K562 (cell line): ENCODE data around the gene EIF4G1. TPM values are rescaled to one million over a fixed set of nuclear protein-coding genes. Genes with fewer than 3 reads are reported as not detected.

Source experiments
- ATAC-seq: fragments of 200-7000 bp; cut with Tn5 transposase; 3 replicates; pipeline ENCODE4 v1.9.1; 2020; ENCODE audit warnings: moderate library complexity
- BruUV-seq: library from RNA; stranded (reverse); fragments of 400-500 nt; replicated peaks from 2 replicates; lab custom pipeline; 2021; lab: Mats Ljungman, UMichigan
- CTCF ChIA-PET: fragments of 300-600 bp; formaldehyde crosslinking; extraction: SDS; loops from one replicate; lab custom pipeline; 2021; ENCODE audit warnings: low intra/inter-chr PET ratio; lab: Yijun Ruan, JAX
- POLR2A ChIA-PET: fragments of 300-600, 350-650 bp; sonication (Branson Sonifier 250); formaldehyde crosslinking; extraction: SDS; loops from one replicate; lab custom pipeline; 2021; ENCODE audit warnings: antibody characterized with exemption, inconsistent platforms; lab: Yijun Ruan, JAX
- DNase-seq, 4 experiments: peaks; one replicate each; pipeline versions ENCODE4 v3.0.0 to v3.0.0-alpha.2; 2011 to 2018; ENCODE audit warnings: low spot score in 3 of 4, mixed read lengths in 3 of 4; ENCODE audit errors: extremely low read depth in 1 of 4
- FAIRE-seq: peaks from 2 replicates; lab custom pipeline; 2011; peaks lifted over from hg19 to GRCh38; lab: Jason Lieb, UNC
- H2AFZ ChIP-seq: 2 replicates; pipeline ENCODE4 v1.6.0; 2011; ENCODE audit warnings: low read depth, low read length, control low read depth, inconsistent platforms
- H3K27ac ChIP-seq: fragments of 200-600 bp; 3 replicates; pipeline ENCODE4 v1.8.0; 2011; ENCODE audit warnings: low read depth, mild to moderate bottlenecking, control low read depth, inconsistent platforms, low read length, moderate library complexity, mixed read lengths; ENCODE audit errors: extremely low read depth
- H3K27me3 ChIP-seq, 2 experiments: fragments of 300-600 bp in 1 of 2; 2 replicates in 1 of 2; 3 replicates in 1 of 2; pipeline versions ENCODE4 v1.6.0 to v1.8.0; 2011; ENCODE audit warnings: inconsistent platforms in 2 of 2, low read length in 2 of 2, mild to moderate bottlenecking in 1 of 2, mixed read lengths in 1 of 2, moderate library complexity in 1 of 2; ENCODE audit not compliant: control insufficient read depth in 2 of 2, insufficient read depth in 2 of 2
- H3K36me3 ChIP-seq: fragments of 300-600 bp; 3 replicates; pipeline ENCODE4 v1.8.0; 2011; ENCODE audit warnings: mild to moderate bottlenecking, low read length, inconsistent platforms; ENCODE audit not compliant: control insufficient read depth, insufficient read depth
- H3K4me1 ChIP-seq, 2 experiments: fragments of 200-600 bp in 1 of 2; replicated peaks in 1 of 2; 2 replicates in 1 of 2; 3 replicates in 1 of 2; pipeline versions ENCODE4 v1.5.1 to v1.8.0; 2011; ENCODE audit warnings: inconsistent platforms in 2 of 2, low read length in 2 of 2, mild to moderate bottlenecking in 1 of 2, mixed read lengths in 1 of 2, moderate library complexity in 1 of 2; ENCODE audit not compliant: control insufficient read depth in 2 of 2, insufficient read depth in 2 of 2
- H3K4me2 ChIP-seq: 2 replicates; pipeline ENCODE4 v1.6.1; 2011; ENCODE audit warnings: low read length, control low read depth, inconsistent platforms, mixed read lengths; ENCODE audit not compliant: insufficient read depth
- H3K4me3 ChIP-seq: fragments of 200-600 bp; sonication (generic), shearing (Covaris generic); 2 replicates; pipeline ENCODE4 v1.5.1; 2016; ENCODE audit warnings: control low read depth, inconsistent platforms
- H3K79me2 ChIP-seq: fragments of 200-600 bp; 3 replicates; pipeline ENCODE4 v1.8.0; 2011; ENCODE audit warnings: low read length, inconsistent platforms; ENCODE audit not compliant: control insufficient read depth, insufficient read depth
- H3K9ac ChIP-seq, 2 experiments: 2 replicates each; pipeline versions ENCODE4 v1.6.0 to v1.6.1; 2011; ENCODE audit warnings: low read depth in 2 of 2, low read length in 2 of 2, control low read depth in 1 of 2, inconsistent platforms in 1 of 2, mild to moderate bottlenecking in 1 of 2, mixed read lengths in 1 of 2; ENCODE audit not compliant: insufficient read depth in 1 of 2
- H3K9me1 ChIP-seq: one replicate; pipeline ENCODE4 v1.6.0; 2011; ENCODE audit warnings: inconsistent platforms, mild to moderate bottlenecking, low read length, moderate library complexity; ENCODE audit not compliant: control insufficient read depth, insufficient read depth
- H3K9me3 ChIP-seq: replicated peaks from 2 replicates; pipeline ENCODE4 v1.5.1; 2011; ENCODE audit warnings: low read depth, low read length, inconsistent platforms; ENCODE audit not compliant: control insufficient read depth, insufficient read depth
- H4K20me1 ChIP-seq: replicated peaks from 2 replicates; pipeline ENCODE4 v1.6.1; 2011; ENCODE audit warnings: low read length, inconsistent platforms, mixed read lengths; ENCODE audit not compliant: control insufficient read depth, insufficient read depth
- LCOR ChIP-seq: sonication (generic); formaldehyde crosslinking; IDR thresholded peaks from 2 replicates; pipeline ENCODE4 v1.8.0; 2022; ENCODE audit warnings: mild to moderate bottlenecking, missing genetic modification reagents
- MEIS2 ChIP-seq: fragments of 450-650 bp; IDR thresholded peaks from 2 replicates; pipeline ENCODE4 v1.6.1; 2014; ENCODE audit warnings: mild to moderate bottlenecking; ENCODE audit not compliant: partially characterized antibody
- MTA1 ChIP-seq: fragments of 450-650 bp; IDR thresholded peaks from 2 replicates; pipeline ENCODE4 v1.6.1; 2017; ENCODE audit warnings: borderline replicate concordance
- NFYB ChIP-seq: IDR thresholded peaks from 2 replicates; pipeline ENCODE4 v1.6.1; 2011; ENCODE audit warnings: mild to moderate bottlenecking, moderate library complexity; ENCODE audit not compliant: insufficient read length; ENCODE audit errors: extremely low read depth
- NKRF ChIP-seq: fragments of 450-650 bp; IDR thresholded peaks from 2 replicates; pipeline ENCODE4 v1.6.1; 2016; ENCODE audit warnings: borderline replicate concordance
- TFAP4 ChIP-seq: sonication (generic); formaldehyde crosslinking; IDR thresholded peaks from 2 replicates; pipeline ENCODE4 v1.8.0; 2022; ENCODE audit warnings: missing genetic modification reagents, mild to moderate bottlenecking, moderate library complexity, borderline replicate concordance
- TRIM24 ChIP-seq, 2 experiments: fragments of 450-650 bp; IDR thresholded peaks; 2 replicates each; pipeline ENCODE4 v1.6.1; 2016
- TRIM28 ChIP-seq: fragments of 450-650 bp; IDR thresholded peaks from 2 replicates; pipeline ENCODE4 v1.6.1; 2017
- ZBTB11 ChIP-seq, 3 experiments: fragments of 200-800 bp in 1 of 3; fragments of 250-450 bp in 1 of 3; fragments of 450-650 bp in 1 of 3; sonication (Bioruptor Pico) in 1 of 3; sonication (Bioruptor generic) in 1 of 3; formaldehyde crosslinking in 1 of 3; IDR thresholded peaks; 2 replicates each; pipeline versions ENCODE4 v1.6.1 to v1.8.0; 2016 to 2022; ENCODE audit warnings: mild to moderate bottlenecking in 2 of 3, missing genetic modification characterization in 2 of 3, missing compliant biosample characterization in 1 of 3, moderate library complexity in 1 of 3
- ZNF431 ChIP-seq: sonication (generic); formaldehyde crosslinking; IDR thresholded peaks from 2 replicates; pipeline ENCODE4 v1.8.0; 2022; ENCODE audit warnings: mild to moderate bottlenecking, missing genetic modification reagents
- WGBS: fragments of 100-300 bp; shearing (Covaris generic); methylation state at CpG from one replicate; pipeline ENCODE4 v1.1.6; 2016; ENCODE audit warnings: low coverage, mixed read lengths; ENCODE audit not compliant: insufficient coverage; ENCODE audit errors: missing lambda C conversion rate; 5-methylcytosine and 5-hydroxymethylcytosine counted together
- in situ Hi-C: fragments of 300-500 bp; cut with MboI; formaldehyde crosslinking; loops from 4 replicates; pipeline ENCODE4 v1.15.0; 2018; ENCODE audit warnings: inconsistent platforms, mixed read lengths
- intact Hi-C: fragments of 100-400 bp; cut with micrococcal nuclease; formaldehyde crosslinking; loops from 2 replicates; pipeline ENCODE4 v1.14.2; 2022
- polyA plus RNA-seq, 8 experiments: library from polyadenylated mRNA; depleted of rRNA in 4 of 8; stranded (reverse) in 5 of 8; unstranded in 3 of 8; fragments of >200 nt; fragmentation: Nextera tagmentation in 2 of 8; fragmentation: Illumina TruSeq in 1 of 8; extraction: Ambion mirVana in 2 of 8; extraction: Trizol in 1 of 8; gene quantifications; 2 replicates each; pipeline versions ENCODE4 v1.2.1 to v1.2.3, GENCODE V29; 2011 to 2014; ENCODE audit warnings: inconsistent platforms in 1 of 8, missing spikeins in 1 of 8
- total RNA-seq, 7 experiments: library from RNA; depleted of rRNA in 6 of 7; stranded (reverse); fragments of >200 nt in 6 of 7; fragmentation: Illumina TruSeq in 2 of 7; extraction: Trizol in 2 of 7; gene quantifications; 2 replicates each; pipeline versions ENCODE4 v1.2.1 to v1.2.3, GENCODE V29; 2011 to 2021; ENCODE audit warnings: low replicate concordance in 1 of 7
- TF ChIP-seq, protein P1 (sequence below): fragments of 250-450 bp; sonication (Bioruptor Pico); IDR thresholded peaks from 2 replicates; pipeline ENCODE4 v1.8.0; 2022; ENCODE audit warnings: moderate library complexity, mild to moderate bottlenecking, inconsistent platforms
- TF ChIP-seq, protein P2 (sequence below): fragments of 250-450 bp; sonication (Bioruptor Pico); IDR thresholded peaks from 2 replicates; pipeline ENCODE4 v1.4.0; 2020; ENCODE audit warnings: mild to moderate bottlenecking

The EIF4G1 gene
- total and polyA plus RNA-seq, 9 of the 15 experiments (the other 6 are each of a cell fraction or from before 2014, with no cell fraction given), result 4.6 to 505 (median 155) TPM

GRCh38 chr3:184377374-184377773 lies 63.0 kb downstream of the EIF4G1 start:
- WGBS, result 59% methylated on average over 5 of the region's 5 CpGs
- H2AFZ ChIP-seq, result peak overlapping the region; percentile 90
- no peaks in the 10 kb centered on the region for H3K9me1 ChIP-seq
- 0 out of 2 replicates have a peak, but pooled peaks cover 5% of the 10 kb centered on the region for H4K20me1 ChIP-seq
- no peaks in the 10 kb centered on the region for H3K79me2 ChIP-seq
- no peak overlapping the region for H3K4me3 ChIP-seq
- H3K4me2 ChIP-seq, result peak overlapping the region; percentile 66
- in situ Hi-C loops, result no loop called here
- H3K36me3 ChIP-seq, result no peaks in the 10 kb centered on the region
- H3K27ac ChIP-seq, result peak overlapping the region; percentile 29; the same call in 1 of the 3 replicates
- intact Hi-C loops, result loop anchor here (10.0 kb wide), 1 partner anchor 397 kb away; no protein-coding TSS in a partner anchor
- no peak for FAIRE-seq
- H3K27me3 ChIP-seq, result peaks cover 18 to 24% of the 10 kb centered on the region in 2 experiments
- DNase-seq, result no peak
- peaks cover 5 to 34% of the 10 kb centered on the region in 2 experiments; a peak in 4 of 5 replicates for H3K4me1 ChIP-seq
- BruUV-seq, result no TSS peak
- no peaks in the 10 kb centered on the region for H3K9me3 ChIP-seq
- peak overlapping the region; percentile 6 to 21; a peak in 2 of 4 replicates for H3K9ac ChIP-seq
- ChIA-PET CTCF (no interaction called here), POLR2A (interaction anchor here (0.6 to 1.3 kb wide), 6 partner anchors 9 to 335 kb away, joined by 3 to 7 read pairs (median 3); partner anchors contain the start of gene MAGEF1)
- ATAC-seq, result no peak
- TF ChIP-seq NFYB (no peak), ZNF431 (no peak), MTA1 (no peak), LCOR (CRISPR knock-in tag) (no peak), TRIM28 (no peak), TFAP4 (CRISPR knock-in tag) (no peak), NKRF (no peak), TRIM24 (IDR thresholded peaks at IDR 0.05) (no peak), MEIS2 (no peak), ZBTB11 (CRISPR knock-in tag; IDR thresholded peaks at IDR 0.05) (no peak)
- TF ChIP-seq, protein P1, sequence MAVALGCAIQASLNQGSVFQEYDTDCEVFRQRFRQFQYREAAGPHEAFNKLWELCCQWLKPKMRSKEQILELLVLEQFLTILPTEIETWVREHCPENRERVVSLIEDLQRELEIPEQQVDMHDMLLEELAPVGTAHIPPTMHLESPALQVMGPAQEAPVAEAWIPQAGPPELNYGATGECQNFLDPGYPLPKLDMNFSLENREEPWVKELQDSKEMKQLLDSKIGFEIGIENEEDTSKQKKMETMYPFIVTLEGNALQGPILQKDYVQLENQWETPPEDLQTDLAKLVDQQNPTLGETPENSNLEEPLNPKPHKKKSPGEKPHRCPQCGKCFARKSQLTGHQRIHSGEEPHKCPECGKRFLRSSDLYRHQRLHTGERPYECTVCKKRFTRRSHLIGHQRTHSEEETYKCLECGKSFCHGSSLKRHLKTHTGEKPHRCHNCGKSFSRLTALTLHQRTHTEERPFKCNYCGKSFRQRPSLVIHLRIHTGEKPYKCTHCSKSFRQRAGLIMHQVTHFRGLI (CRISPR knock-in tag), result no peak
- TF ChIP-seq, protein P2, sequence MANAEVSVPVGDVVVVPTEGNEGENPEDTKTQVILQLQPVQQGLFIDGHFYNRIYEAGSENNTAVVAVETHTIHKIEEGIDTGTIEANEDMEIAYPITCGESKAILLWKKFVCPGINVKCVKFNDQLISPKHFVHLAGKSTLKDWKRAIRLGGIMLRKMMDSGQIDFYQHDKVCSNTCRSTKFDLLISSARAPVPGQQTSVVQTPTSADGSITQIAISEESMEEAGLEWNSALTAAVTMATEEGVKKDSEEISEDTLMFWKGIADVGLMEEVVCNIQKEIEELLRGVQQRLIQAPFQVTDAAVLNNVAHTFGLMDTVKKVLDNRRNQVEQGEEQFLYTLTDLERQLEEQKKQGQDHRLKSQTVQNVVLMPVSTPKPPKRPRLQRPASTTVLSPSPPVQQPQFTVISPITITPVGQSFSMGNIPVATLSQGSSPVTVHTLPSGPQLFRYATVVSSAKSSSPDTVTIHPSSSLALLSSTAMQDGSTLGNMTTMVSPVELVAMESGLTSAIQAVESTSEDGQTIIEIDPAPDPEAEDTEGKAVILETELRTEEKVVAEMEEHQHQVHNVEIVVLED (CRISPR knock-in tag), result no peak
